ENCODE results near the gene FAM20C. TPM values are rescaled to one million over a fixed set of nuclear protein-coding genes. Genes with fewer than 3 reads are reported as not detected.

Gene FAM20C
- total RNA-seq, 2 donors from 2014 or later, result 32.5 to 106 TPM

DNA sequence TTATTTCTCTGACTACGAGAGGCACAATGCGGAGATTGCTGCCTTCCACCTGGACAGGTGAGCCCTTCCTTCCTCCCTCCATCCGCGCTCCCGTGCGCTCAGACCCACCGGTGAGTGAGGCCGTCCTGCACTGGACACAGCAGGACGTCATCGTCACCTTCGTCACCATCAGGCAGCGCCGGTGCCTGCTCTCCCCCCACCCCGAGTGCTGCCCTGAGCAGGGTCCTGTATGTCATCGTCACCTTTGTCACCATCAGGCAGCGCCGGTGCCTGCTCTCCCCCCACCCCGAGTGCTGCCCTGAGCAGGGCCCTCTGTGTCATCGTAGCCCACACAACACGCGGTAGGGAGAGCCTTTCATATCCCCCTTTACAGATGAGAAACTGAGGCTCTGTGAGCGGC lies 54.1 kb downstream of the FAM20C start:
- ATAC-seq (ENCODE audit: insufficient number of reproducible peaks, low FRiP score, low read depth) (no peak), DNase-seq (ENCODE audit: low spot score) (no peak)
- TF ChIP-seq, protein P1, sequence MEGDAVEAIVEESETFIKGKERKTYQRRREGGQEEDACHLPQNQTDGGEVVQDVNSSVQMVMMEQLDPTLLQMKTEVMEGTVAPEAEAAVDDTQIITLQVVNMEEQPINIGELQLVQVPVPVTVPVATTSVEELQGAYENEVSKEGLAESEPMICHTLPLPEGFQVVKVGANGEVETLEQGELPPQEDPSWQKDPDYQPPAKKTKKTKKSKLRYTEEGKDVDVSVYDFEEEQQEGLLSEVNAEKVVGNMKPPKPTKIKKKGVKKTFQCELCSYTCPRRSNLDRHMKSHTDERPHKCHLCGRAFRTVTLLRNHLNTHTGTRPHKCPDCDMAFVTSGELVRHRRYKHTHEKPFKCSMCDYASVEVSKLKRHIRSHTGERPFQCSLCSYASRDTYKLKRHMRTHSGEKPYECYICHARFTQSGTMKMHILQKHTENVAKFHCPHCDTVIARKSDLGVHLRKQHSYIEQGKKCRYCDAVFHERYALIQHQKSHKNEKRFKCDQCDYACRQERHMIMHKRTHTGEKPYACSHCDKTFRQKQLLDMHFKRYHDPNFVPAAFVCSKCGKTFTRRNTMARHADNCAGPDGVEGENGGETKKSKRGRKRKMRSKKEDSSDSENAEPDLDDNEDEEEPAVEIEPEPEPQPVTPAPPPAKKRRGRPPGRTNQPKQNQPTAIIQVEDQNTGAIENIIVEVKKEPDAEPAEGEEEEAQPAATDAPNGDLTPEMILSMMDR (IDR thresholded peaks at IDR 0.05), result no peak
- Histone ChIP-seq H3K9me3 (no peaks in the 10 kb centered on the region), H3K4me3 (no peak overlapping the region), H3K36me3 (peaks cover 48% of the 10 kb centered on the region), H3K27ac (no peak overlapping the region), H3K4me1 (ENCODE audit: control insufficient read depth in 1 of 2, low read depth in 2 of 2) (no peaks in the 10 kb centered on the region), H3K27me3 (replicated peaks; ENCODE audit: insufficient read depth) (no peaks in the 10 kb centered on the region)

DNA sequence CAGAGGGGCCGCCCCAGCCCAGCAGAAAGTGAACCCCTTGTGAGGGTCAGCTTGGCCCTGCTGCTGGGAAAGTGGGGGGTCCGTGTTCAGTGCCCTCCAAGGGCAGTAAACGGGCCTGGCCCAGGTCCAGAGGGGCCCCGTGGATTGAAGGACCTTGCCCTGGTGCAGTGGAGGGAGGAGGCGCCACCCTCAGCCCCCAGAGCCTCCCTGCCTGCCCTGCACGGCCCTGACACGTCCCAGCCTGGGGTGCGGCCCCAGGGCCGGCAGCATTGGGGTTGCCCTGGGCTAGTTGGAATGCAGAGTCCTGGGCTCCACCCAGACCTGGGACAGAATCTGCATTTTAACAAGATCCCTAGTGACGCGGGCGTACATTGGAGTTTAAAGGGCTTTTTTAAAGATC lies 54.8 kb downstream of the FAM20C start:
- H3K4me1 ChIP-seq (ENCODE audit: control insufficient read depth in 1 of 2, low read depth in 2 of 2), result no peaks in the 10 kb centered on the region
- TF ChIP-seq, protein P1 (IDR thresholded peaks at IDR 0.05), result no peak
- no peaks in the 10 kb centered on the region for H3K9me3 ChIP-seq
- H3K27me3 ChIP-seq (replicated peaks; ENCODE audit: insufficient read depth), result no peaks in the 10 kb centered on the region
- H3K36me3 ChIP-seq, result peaks cover 55% of the 10 kb centered on the region
- ATAC-seq (ENCODE audit: insufficient number of reproducible peaks, low FRiP score, low read depth) (no peak), DNase-seq (ENCODE audit: low spot score) (no peak)
- H3K27ac ChIP-seq, result no peak overlapping the region
- H3K4me3 ChIP-seq, result no peak overlapping the region

DNA sequence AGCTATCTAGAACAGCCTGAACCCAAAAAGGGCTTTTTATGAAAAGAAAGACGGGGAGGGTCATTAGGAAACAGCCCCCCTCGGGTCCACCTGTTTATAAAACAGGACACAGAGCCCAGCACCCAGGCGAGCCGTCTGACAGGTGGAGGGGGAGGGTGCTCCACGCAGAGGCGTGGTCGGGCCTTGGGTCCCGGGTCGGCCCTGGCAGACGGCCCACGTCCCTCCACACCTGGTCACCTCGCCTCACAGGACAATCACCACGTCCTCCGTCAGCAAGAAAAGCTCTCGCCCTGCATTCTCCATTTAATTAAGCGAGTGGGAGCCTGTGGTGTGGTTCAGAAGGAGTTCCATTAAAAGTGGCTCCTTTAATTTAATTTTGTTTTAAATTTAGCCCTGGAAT lies 55.3 kb downstream of the FAM20C start:
- TF ChIP-seq, protein P1 (IDR thresholded peaks at IDR 0.05), result no peak
- H3K27me3 ChIP-seq (replicated peaks; ENCODE audit: insufficient read depth), result no peaks in the 10 kb centered on the region
- H3K27ac ChIP-seq, result no peak overlapping the region
- H3K4me3 ChIP-seq, result no peak overlapping the region
- peaks cover 60% of the 10 kb centered on the region for H3K36me3 ChIP-seq
- no peaks in the 10 kb centered on the region for H3K4me1 ChIP-seq (ENCODE audit: control insufficient read depth in 1 of 2, low read depth in 2 of 2)
- ATAC-seq (ENCODE audit: insufficient number of reproducible peaks, low FRiP score, low read depth) (no peak), DNase-seq (ENCODE audit: low spot score) (no peak)
- no peaks in the 10 kb centered on the region for H3K9me3 ChIP-seq

DNA sequence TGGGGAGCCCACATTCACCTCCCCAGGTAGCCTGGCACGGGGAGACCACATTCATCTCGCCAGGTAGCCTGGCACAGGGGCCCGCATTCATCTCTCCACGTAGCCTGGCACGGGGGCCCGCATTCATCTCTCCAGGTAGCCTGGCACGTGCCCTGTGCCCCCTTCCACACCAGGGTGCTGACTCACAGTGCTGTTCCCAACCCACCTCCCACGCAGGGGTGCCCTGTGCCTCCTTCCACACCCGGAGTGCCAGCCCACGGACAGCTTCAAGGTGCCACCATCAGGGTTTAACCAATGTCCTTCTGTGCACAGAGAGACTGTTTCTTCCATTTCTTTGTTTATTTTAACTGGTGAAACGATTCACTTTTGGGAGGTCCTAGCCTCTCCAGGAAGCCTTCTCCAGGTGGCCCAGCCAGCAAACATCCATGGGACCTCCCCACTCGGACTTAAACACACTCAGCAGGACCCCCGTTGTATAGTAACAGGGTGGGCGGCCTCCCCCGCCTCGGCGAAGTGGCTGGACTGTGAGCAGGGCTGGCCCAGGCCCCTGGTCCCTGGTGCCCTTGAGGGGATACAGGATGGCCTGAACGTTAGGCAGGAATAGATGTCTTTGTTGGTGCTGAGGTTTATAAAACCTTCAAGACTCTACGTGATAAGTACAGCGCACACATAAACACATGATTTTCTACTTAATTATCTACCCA lies 56.5 kb downstream of the FAM20C start:
- no peak overlapping the region for H3K4me3 ChIP-seq
- H3K27me3 ChIP-seq (replicated peaks; ENCODE audit: insufficient read depth), result no peaks in the 10 kb centered on the region
- peaks cover 72% of the 10 kb centered on the region for H3K36me3 ChIP-seq
- no peaks in the 10 kb centered on the region for H3K9me3 ChIP-seq
- TF ChIP-seq, protein P1 (IDR thresholded peaks at IDR 0.05), result no peak
- no peaks in the 10 kb centered on the region for H3K4me1 ChIP-seq (ENCODE audit: control insufficient read depth in 1 of 2, low read depth in 2 of 2)
- no peak overlapping the region for H3K27ac ChIP-seq
- DNase-seq (ENCODE audit: low spot score) (no peak), ATAC-seq (ENCODE audit: insufficient number of reproducible peaks, low FRiP score, low read depth) (no peak)

DNA sequence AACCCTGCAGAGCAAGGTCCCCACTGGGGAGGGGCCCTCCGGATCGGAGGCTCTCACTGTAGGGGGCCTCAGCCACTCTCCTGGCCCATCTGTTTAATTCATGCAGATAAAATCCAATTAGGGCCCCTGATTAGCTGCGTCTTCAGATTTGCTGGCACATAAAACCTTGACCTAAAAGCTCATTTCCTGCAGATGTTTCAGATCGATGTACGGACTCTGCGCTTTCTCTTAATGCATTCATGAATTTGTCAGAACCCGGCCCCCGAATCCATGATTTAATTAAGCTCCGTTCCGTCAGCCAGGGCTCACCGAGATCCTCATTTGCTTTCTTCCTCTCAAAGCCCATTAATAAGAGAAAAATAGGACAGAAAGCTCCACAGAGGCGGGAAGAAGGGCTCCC lies 57.6 kb downstream of the FAM20C start:
- Histone ChIP-seq H3K27me3 (replicated peaks; ENCODE audit: insufficient read depth) (no peaks in the 10 kb centered on the region), H3K27ac (no peak overlapping the region), H3K9me3 (no peaks in the 10 kb centered on the region), H3K4me1 (ENCODE audit: control insufficient read depth in 1 of 2, low read depth in 2 of 2) (no peaks in the 10 kb centered on the region), H3K4me3 (no peak overlapping the region), H3K36me3 (peaks cover 82% of the 10 kb centered on the region)
- DNase-seq (ENCODE audit: low spot score), result no peak
- TF ChIP-seq, protein P1 (IDR thresholded peaks at IDR 0.05), result no peak
- ATAC-seq (ENCODE audit: insufficient number of reproducible peaks, low FRiP score, low read depth), result no peak
